IPS-15b (cell line): ENCODE data around the gene MUC5B.
"Not testable (repeated sequence)": the region's sequence is repeated elsewhere in the genome, so short reads cannot be mapped to it uniquely, and the experiment has no call there.

Source experiments
- H3K27me3 ChIP-seq: one replicate; pipeline ENCODE4 v1.6.1; 2013; ENCODE audit warnings: low read length; ENCODE audit not compliant: control insufficient read depth, insufficient read depth
- H3K36me3 ChIP-seq: one replicate; pipeline ENCODE4 v1.6.1; 2013; ENCODE audit warnings: low read length; ENCODE audit not compliant: control insufficient read depth, insufficient read depth
- H3K4me1 ChIP-seq: one replicate; pipeline ENCODE4 v1.6.1; 2013; ENCODE audit warnings: mild to moderate bottlenecking, low read length; ENCODE audit not compliant: control insufficient read depth, insufficient read depth
- H3K4me3 ChIP-seq: one replicate; pipeline ENCODE4 v1.5.1; 2013; ENCODE audit warnings: low read depth, low read length
- H3K9ac ChIP-seq: one replicate; pipeline ENCODE4 v1.6.1; 2013; ENCODE audit warnings: low read depth, mild to moderate bottlenecking, low read length
- H3K9me3 ChIP-seq: one replicate; pipeline ENCODE4 v1.6.1; 2013; ENCODE audit warnings: mild to moderate bottlenecking, low read length; ENCODE audit not compliant: control insufficient read depth, insufficient read depth

Gene MUC5B

GRCh38 chr11:1235901-1236315, 13.0 kb downstream of the MUC5B start:
- no peaks in the 10 kb centered on the region for H3K27me3 ChIP-seq
- no peaks in the 10 kb centered on the region for H3K36me3 ChIP-seq
- H3K4me3 ChIP-seq, result no peak overlapping the region
- H3K4me1 ChIP-seq, result no peaks in the 10 kb centered on the region
- H3K9ac ChIP-seq, result no peak overlapping the region
- no peaks in the 10 kb centered on the region for H3K9me3 ChIP-seq

- Histone ChIP-seq H3K4me1 (no peaks in the 10 kb centered on the region), H3K4me3 (no peak overlapping the region), H3K9ac (no peak overlapping the region), H3K36me3 (no peaks in the 10 kb centered on the region), H3K27me3 (no peaks in the 10 kb centered on the region), H3K9me3 (no peaks in the 10 kb centered on the region)
Measured at GRCh38 chr11:1236316-1237127, 13.7 kb downstream of the MUC5B start.

- H3K9me3 ChIP-seq, result no peaks in the 10 kb centered on the region
Measured at GRCh38 chr11:1237128-1237580, 14.3 kb downstream of the MUC5B start.

GRCh38 chr11:1237851-1238250, 15.0 kb downstream of the MUC5B start:
- no peak overlapping the region for H3K4me3 ChIP-seq
- no peaks in the 10 kb centered on the region for H3K27me3 ChIP-seq
- H3K36me3 ChIP-seq, result no peaks in the 10 kb centered on the region
- H3K9me3 ChIP-seq, result no peaks in the 10 kb centered on the region
- H3K4me1 ChIP-seq, result no peaks in the 10 kb centered on the region
- no peak overlapping the region for H3K9ac ChIP-seq

More at GRCh38 chr11:1237128-1237580, 14.3 kb downstream of the MUC5B start:
- H3K36me3 ChIP-seq, result no peaks in the 10 kb centered on the region
- no peak overlapping the region for H3K9ac ChIP-seq
- no peaks in the 10 kb centered on the region for H3K4me1 ChIP-seq
- H3K27me3 ChIP-seq, result no peaks in the 10 kb centered on the region
- no peak overlapping the region for H3K4me3 ChIP-seq

GRCh38 chr11:1238767-1239595, 16.1 kb downstream of the MUC5B start:
- Histone ChIP-seq H3K9me3 (no peaks in the 10 kb centered on the region), H3K27me3 (no peaks in the 10 kb centered on the region), H3K4me1 (no peaks in the 10 kb centered on the region), H3K4me3 (no peak overlapping the region), H3K9ac (no peak overlapping the region), H3K36me3 (no peaks in the 10 kb centered on the region)

GRCh38 chr11:1239596-1240205, 16.8 kb downstream of the MUC5B start:
- Histone ChIP-seq H3K9me3 (no peaks in the 10 kb centered on the region), H3K4me1 (no peaks in the 10 kb centered on the region), H3K27me3 (no peaks in the 10 kb centered on the region), H3K36me3 (no peaks in the 10 kb centered on the region), H3K4me3 (no peak overlapping the region), H3K9ac (no peak overlapping the region)

GRCh38 chr11:1240771-1241170, 17.9 kb downstream of the MUC5B start:
- H3K4me1 ChIP-seq, result no peaks in the 10 kb centered on the region
- no peak overlapping the region for H3K4me3 ChIP-seq
- H3K36me3 ChIP-seq, result no peaks in the 10 kb centered on the region
- no peaks in the 10 kb centered on the region for H3K27me3 ChIP-seq
- H3K9ac ChIP-seq, result no peak overlapping the region
- no peaks in the 10 kb centered on the region for H3K9me3 ChIP-seq

- Histone ChIP-seq H3K4me1 (no peaks in the 10 kb centered on the region), H3K36me3 (no peaks in the 10 kb centered on the region), H3K4me3 (no peak overlapping the region), H3K9me3 (no peaks in the 10 kb centered on the region), H3K9ac (no peak overlapping the region), H3K27me3 (no peaks in the 10 kb centered on the region)
Measured at GRCh38 chr11:1241706-1242105, 18.8 kb downstream of the MUC5B start.

GRCh38 chr11:1242289-1242688, 19.4 kb downstream of the MUC5B start:
- Histone ChIP-seq H3K9ac (no peak overlapping the region), H3K4me3 (no peak overlapping the region), H3K4me1 (no peaks in the 10 kb centered on the region), H3K27me3 (no peaks in the 10 kb centered on the region), H3K36me3 (no peaks in the 10 kb centered on the region), H3K9me3 (no peaks in the 10 kb centered on the region)

- not testable (repeated sequence) for H3K4me1 ChIP-seq, H3K36me3 ChIP-seq, H3K9ac ChIP-seq, H3K9me3 ChIP-seq, H3K4me3 ChIP-seq, H3K27me3 ChIP-seq
Measured at GRCh38 chr11:1242751-1243150, 19.9 kb downstream of the MUC5B start.

- H3K27me3 ChIP-seq, H3K4me3 ChIP-seq, H3K4me1 ChIP-seq, H3K36me3 ChIP-seq, H3K9me3 ChIP-seq, H3K9ac ChIP-seq: not testable (repeated sequence)
Measured at GRCh38 chr11:1243521-1243920, 20.7 kb downstream of the MUC5B start.
